ENCODE measurements around the gene HS1BP3. TPM values are rescaled to one million over a fixed set of nuclear protein-coding genes. Genes with fewer than 3 reads are reported as not detected.

Gene HS1BP3
- total and polyA plus RNA-seq, 3 experiments from 2014 or later, result 9.3 to 19.4 (median 9.5) TPM

DNA sequence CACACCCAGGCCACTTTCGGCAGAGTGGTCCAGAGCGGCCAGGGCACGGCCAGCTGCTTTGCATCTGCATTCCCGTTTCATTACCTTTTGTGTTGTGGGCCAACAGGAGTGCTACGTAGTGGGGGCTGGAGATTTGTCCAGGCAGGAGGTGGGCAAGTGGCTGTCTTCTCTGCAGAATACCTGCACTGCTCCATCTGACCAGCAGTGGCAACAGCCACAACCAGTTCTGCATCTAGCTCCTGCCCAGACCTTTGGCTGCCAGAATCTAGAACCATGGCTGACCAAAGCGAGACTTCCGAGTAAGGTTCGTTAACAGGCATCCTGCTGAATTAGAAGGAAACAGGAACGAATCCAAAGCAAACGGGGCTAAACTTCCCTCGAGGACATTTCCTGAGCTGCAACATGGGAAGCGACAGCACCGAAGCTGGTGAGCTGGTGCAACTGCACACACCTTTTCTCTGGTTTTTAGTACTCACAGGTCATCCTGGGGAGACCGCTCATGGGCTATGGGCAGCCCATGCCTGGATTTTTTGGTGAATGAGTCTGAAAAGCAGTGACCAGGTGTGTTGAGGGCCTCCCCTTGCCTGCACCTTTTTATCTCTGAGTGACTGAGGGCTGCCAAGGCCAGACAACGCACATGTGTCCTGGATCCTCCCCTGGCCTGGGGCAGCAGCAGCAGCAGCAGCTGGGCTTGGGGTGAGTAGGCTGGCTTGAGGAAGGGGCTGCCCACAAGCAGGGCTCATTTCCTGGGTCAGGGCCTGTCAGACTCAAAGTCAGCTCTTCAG lies 26.6 kb upstream of the HS1BP3 start:
- ChIA-PET CTCF (interaction anchor here (2.6 kb wide), 1 partner anchor 16 kb away, joined by 12 read pairs; no protein-coding TSS in a partner anchor), POLR2A (no interaction called here)
- Mint-ChIP-seq H3K27ac (peak overlapping the region in 1 of 8 donors; percentile 32), H3K36me3 (peaks cover 3 to 23% (median 4%) of the 10 kb centered on the region in 3 donors), H3K27me3 (peaks cover 5 to 16% of the 10 kb centered on the region in 2 donors), H3K4me1 (peaks cover 0 to 1% (median 0%) of the 10 kb centered on the region in 3 donors), H3K4me3 (no peak overlapping the region), H3K9me3 (no peaks in the 10 kb centered on the region)
- Histone ChIP-seq H3K27ac (ENCODE audit: low read depth, low read length) (no peak overlapping the region), H3K36me3 (ENCODE audit: insufficient read depth, low read length) (peaks cover 3% of the 10 kb centered on the region), H3K9me3 (ENCODE audit: low read length) (no peaks in the 10 kb centered on the region), H3K4me1 (ENCODE audit: insufficient read depth, low read length) (no peaks in the 10 kb centered on the region), H3K4me3 (ENCODE audit: low read length) (no peak overlapping the region), H3K27me3 (ENCODE audit: insufficient read depth, low read length, poor library complexity, severe bottlenecking) (peaks cover 9% of the 10 kb centered on the region)
- no peak for DNase-seq

DNA sequence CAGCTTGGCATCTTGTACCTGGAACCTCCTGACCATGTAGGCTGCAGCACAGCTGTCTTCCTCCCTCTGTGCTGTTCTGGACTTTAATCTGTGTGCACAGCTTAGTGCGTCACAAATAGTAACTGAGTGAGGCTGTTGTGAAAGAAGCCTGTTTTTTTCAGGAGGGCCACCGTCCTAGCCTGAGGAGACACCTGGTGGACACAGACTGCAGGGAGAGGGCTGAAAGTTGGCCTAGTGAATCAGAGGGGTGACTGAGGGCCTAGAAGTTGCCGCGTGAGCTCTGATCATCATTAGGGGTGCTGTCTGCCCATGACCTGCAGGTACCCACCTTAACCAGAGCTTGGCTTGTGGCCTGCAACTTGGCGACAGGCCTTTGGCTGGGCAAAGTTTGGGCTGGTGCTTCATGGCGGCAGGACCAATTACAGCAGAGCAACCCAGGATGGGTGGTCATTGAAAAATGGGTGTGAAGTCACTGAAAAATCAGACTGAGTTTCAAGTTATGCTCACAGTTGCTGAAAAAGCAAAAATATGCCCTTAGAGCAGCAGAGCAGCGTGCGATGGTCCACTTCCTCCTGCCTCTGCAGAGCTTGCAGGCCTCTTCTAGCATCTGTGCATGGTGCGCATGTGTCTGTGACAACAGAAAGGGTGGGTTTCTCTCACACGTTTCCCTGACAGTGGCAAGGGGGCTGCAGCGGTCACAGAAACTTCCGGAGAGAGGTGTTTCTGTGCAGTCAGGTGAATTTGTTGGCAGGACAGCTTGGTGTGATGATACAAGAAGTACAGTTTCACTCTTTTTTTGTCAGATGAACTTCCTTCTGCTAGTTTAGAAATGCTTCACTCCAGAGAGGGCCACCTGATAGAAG lies 25.7 kb upstream of the HS1BP3 start:
- peaks cover 0 to 14% (median 2%) of the 10 kb centered on the region in 3 donors for H3K36me3 Mint-ChIP-seq
- H3K9me3 Mint-ChIP-seq, result no peaks in the 10 kb centered on the region
- H3K4me3 ChIP-seq (ENCODE audit: low read length), result no peak overlapping the region
- no peak overlapping the region for H3K27ac ChIP-seq (ENCODE audit: low read depth, low read length)
- peak overlapping the region in 2 of 8 donors; percentile 19 to 73 for H3K27ac Mint-ChIP-seq
- H3K4me1 Mint-ChIP-seq, result peaks cover 0 to 5% (median 0%) of the 10 kb centered on the region in 3 donors
- no peaks in the 10 kb centered on the region for H3K36me3 ChIP-seq (ENCODE audit: insufficient read depth, low read length)
- DNase-seq, result no peak
- peaks cover 10 to 25% of the 10 kb centered on the region in 2 donors for H3K27me3 Mint-ChIP-seq
- H3K27me3 ChIP-seq (ENCODE audit: insufficient read depth, low read length, poor library complexity, severe bottlenecking), result peaks cover 12% of the 10 kb centered on the region
- H3K9me3 ChIP-seq (ENCODE audit: low read length), result no peaks in the 10 kb centered on the region
- no peaks in the 10 kb centered on the region for H3K4me1 ChIP-seq (ENCODE audit: insufficient read depth, low read length)
- CTCF ChIA-PET, result interaction anchor here (1.0 to 2.6 kb wide), 3 partner anchors 15 to 16 kb away, joined by 3 to 12 read pairs (median 9); no protein-coding TSS in a partner anchor
- POLR2A ChIA-PET, result no interaction called here
- H3K4me3 Mint-ChIP-seq, result no peak overlapping the region

DNA sequence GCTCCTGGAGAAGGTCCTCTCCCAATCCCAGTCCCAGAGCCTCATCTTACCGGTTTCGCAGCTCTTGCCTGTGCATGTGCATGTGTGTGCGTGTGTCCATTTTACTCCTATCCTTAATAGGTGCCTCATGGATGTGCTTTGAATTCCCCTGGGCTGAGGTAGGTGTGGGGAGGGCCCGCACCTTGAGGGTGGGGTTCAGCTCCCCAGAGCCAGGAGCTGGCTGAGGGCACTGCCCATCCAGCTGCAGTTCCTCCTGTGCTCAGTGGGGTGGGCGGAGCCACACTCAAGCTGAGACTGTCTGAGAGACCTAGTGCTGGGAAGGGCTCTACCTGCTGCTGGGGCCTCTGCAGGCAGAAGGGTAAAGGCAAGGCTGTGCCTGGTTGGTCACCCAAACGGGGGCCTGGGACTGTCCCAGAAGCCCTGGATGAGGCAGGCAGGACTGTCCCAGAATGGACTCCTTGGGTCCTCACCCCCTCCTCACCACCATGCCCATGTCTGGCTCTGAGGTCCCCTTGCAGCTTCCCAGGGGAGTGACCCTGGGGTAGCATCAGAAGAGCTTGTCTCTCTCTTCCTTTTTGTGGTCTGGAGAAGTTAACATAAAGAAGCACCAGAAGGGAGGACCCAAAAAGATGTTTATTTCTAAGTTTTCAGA lies 24.9 kb upstream of the HS1BP3 start:
- peaks cover 14% of the 10 kb centered on the region for H3K27me3 ChIP-seq (ENCODE audit: insufficient read depth, low read length, poor library complexity, severe bottlenecking)
- H3K36me3 ChIP-seq (ENCODE audit: insufficient read depth, low read length), result no peaks in the 10 kb centered on the region
- CTCF ChIA-PET, result interaction anchor here (0.9 to 1.7 kb wide), 4 partner anchors 14 to 287 kb away, joined by 3 to 9 read pairs (median 4); no protein-coding TSS in a partner anchor
- H3K9me3 Mint-ChIP-seq, result no peaks in the 10 kb centered on the region
- POLR2A ChIA-PET, result no interaction called here
- H3K4me3 ChIP-seq (ENCODE audit: low read length), result no peak overlapping the region
- H3K27ac ChIP-seq (ENCODE audit: low read depth, low read length), result no peak overlapping the region
- peak overlapping the region in 1 of 8 donors; percentile 32 for H3K27ac Mint-ChIP-seq
- peaks cover 12 to 31% of the 10 kb centered on the region in 2 donors for H3K27me3 Mint-ChIP-seq
- H3K9me3 ChIP-seq (ENCODE audit: low read length), result no peaks in the 10 kb centered on the region
- H3K4me1 Mint-ChIP-seq, result peaks cover 0 to 11% (median 0%) of the 10 kb centered on the region in 3 donors
- no peaks in the 10 kb centered on the region for H3K4me1 ChIP-seq (ENCODE audit: insufficient read depth, low read length)
- H3K4me3 Mint-ChIP-seq, result no peak overlapping the region
- H3K36me3 Mint-ChIP-seq, result peaks cover 0 to 9% (median 2%) of the 10 kb centered on the region in 3 donors
- no peak for DNase-seq

DNA sequence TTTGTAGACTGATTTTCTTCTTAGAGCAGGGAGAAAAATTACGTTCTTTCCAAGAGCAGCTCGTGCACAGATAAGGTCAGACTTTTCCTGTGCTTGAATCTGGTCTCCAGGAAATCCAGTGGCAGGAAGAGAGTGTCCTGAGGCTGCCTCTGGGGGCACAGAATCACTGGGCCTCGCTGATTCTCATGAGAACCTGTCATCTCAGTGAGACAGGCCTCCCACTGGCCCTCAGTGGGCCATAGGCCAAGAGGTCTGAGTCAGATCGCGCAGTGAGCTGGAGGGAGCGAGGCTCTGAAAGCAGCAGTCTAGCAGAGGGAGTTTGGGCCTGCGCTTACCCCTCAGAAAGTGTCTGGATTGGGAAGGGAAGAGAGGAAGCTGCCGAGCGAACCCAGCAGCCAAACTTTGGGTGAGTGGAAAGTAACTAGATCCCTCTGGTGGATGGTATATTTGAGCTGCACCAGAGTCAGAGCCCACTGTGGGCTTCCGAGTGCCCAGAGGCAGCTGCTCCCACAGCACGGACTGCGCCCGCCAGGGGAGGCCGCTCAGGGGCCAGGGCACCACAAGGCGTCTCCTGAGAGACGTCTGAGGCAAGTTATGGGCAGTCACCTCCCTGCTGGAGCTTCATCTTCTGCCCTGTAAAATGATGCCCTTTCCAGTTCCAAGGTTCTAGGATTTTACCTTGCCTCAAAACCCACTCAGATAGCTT lies 24.2 kb upstream of the HS1BP3 start:
- ChIA-PET POLR2A (no interaction called here), CTCF (interaction anchor here (0.9 to 1.7 kb wide), 4 partner anchors 9 to 288 kb away, joined by 3 to 9 read pairs (median 4); no protein-coding TSS in a partner anchor)
- no peak for DNase-seq
- Mint-ChIP-seq H3K4me3 (no peak overlapping the region), H3K36me3 (peaks cover 0 to 5% (median 2%) of the 10 kb centered on the region in 3 donors), H3K4me1 (peaks cover 0 to 13% (median 0%) of the 10 kb centered on the region in 3 donors), H3K27me3 (peaks cover 12 to 34% of the 10 kb centered on the region in 2 donors), H3K27ac (no peak overlapping the region), H3K9me3 (no peaks in the 10 kb centered on the region)
- Histone ChIP-seq H3K4me1 (ENCODE audit: insufficient read depth, low read length) (no peaks in the 10 kb centered on the region), H3K27ac (ENCODE audit: low read depth, low read length) (no peak overlapping the region), H3K9me3 (ENCODE audit: low read length) (no peaks in the 10 kb centered on the region), H3K27me3 (ENCODE audit: insufficient read depth, low read length, poor library complexity, severe bottlenecking) (peaks cover 14% of the 10 kb centered on the region), H3K4me3 (ENCODE audit: low read length) (no peak overlapping the region), H3K36me3 (ENCODE audit: insufficient read depth, low read length) (no peaks in the 10 kb centered on the region)

GRCh38 chr2:20674309-20674965 lies 23.5 kb upstream of the HS1BP3 start:
- H3K27me3 Mint-ChIP-seq, result peaks cover 17 to 41% of the 10 kb centered on the region in 2 donors
- peaks cover 4 to 20% (median 5%) of the 10 kb centered on the region in 3 donors for H3K4me1 Mint-ChIP-seq
- no peaks in the 10 kb centered on the region for H3K9me3 ChIP-seq (ENCODE audit: low read length)
- no peak overlapping the region for H3K4me3 Mint-ChIP-seq
- CTCF ChIA-PET, result interaction anchor here (0.9 to 1.7 kb wide), 4 partner anchors 8 to 289 kb away, joined by 3 to 9 read pairs (median 4); no protein-coding TSS in a partner anchor
- peaks cover 6% of the 10 kb centered on the region for H3K4me1 ChIP-seq (ENCODE audit: insufficient read depth, low read length)
- no peak overlapping the region for H3K27ac ChIP-seq (ENCODE audit: low read depth, low read length)
- peaks cover 0 to 2% (median 2%) of the 10 kb centered on the region in 3 donors for H3K36me3 Mint-ChIP-seq
- POLR2A ChIA-PET, result no interaction called here
- peaks cover 21% of the 10 kb centered on the region for H3K27me3 ChIP-seq (ENCODE audit: insufficient read depth, low read length, poor library complexity, severe bottlenecking)
- H3K36me3 ChIP-seq (ENCODE audit: insufficient read depth, low read length), result no peaks in the 10 kb centered on the region
- H3K27ac Mint-ChIP-seq, result no peak overlapping the region
- no peak for DNase-seq
- H3K9me3 Mint-ChIP-seq, result no peaks in the 10 kb centered on the region
- H3K4me3 ChIP-seq (ENCODE audit: low read length), result no peak overlapping the region

- Mint-ChIP-seq H3K27me3 (peaks cover 23 to 47% of the 10 kb centered on the region in 2 donors), H3K4me1 (peaks cover 6 to 26% (median 8%) of the 10 kb centered on the region in 3 donors), H3K27ac (peak overlapping the region in 1 of 8 donors; percentile 29), H3K36me3 (peaks cover 0 to 2% (median 0%) of the 10 kb centered on the region in 3 donors), H3K4me3 (no peak overlapping the region), H3K9me3 (no peaks in the 10 kb centered on the region)
- POLR2A ChIA-PET, result no interaction called here
- DNase-seq, result no peak
- H3K27me3 ChIP-seq (ENCODE audit: insufficient read depth, low read length, poor library complexity, severe bottlenecking), result peaks cover 27% of the 10 kb centered on the region
- H3K36me3 ChIP-seq (ENCODE audit: insufficient read depth, low read length), result no peaks in the 10 kb centered on the region
- no peak overlapping the region for H3K4me3 ChIP-seq (ENCODE audit: low read length)
- H3K4me1 ChIP-seq (ENCODE audit: insufficient read depth, low read length), result peaks cover 7% of the 10 kb centered on the region
- CTCF ChIA-PET, result interaction anchor here (1.5 kb wide), 1 partner anchor 12 kb away, joined by 12 read pairs; no protein-coding TSS in a partner anchor
- no peak overlapping the region for H3K27ac ChIP-seq (ENCODE audit: low read depth, low read length)
- H3K9me3 ChIP-seq (ENCODE audit: low read length), result no peaks in the 10 kb centered on the region
Measured at GRCh38 chr2:20673686-20674308, 22.9 kb upstream of the HS1BP3 start.
